Stimulated activated CD4-positive, alpha-beta T cell treated with anti-CD3 and anti-CD28 coated beads, Interleukin-12 subunit alpha, Interleukin-12 subunit beta, amount 100 ng/mL, for 4 hours (primary cell): ENCODE measurements around the gene LILRA5.
"Not testable (repeated sequence)": the region's sequence is repeated elsewhere in the genome, so short reads cannot be mapped to it uniquely, and the experiment has no call there.

Source experiments
- DNase-seq: peaks from one replicate; pipeline ENCODE4 v3.0.0-alpha.2; 2020

The LILRA5 gene

DNA sequence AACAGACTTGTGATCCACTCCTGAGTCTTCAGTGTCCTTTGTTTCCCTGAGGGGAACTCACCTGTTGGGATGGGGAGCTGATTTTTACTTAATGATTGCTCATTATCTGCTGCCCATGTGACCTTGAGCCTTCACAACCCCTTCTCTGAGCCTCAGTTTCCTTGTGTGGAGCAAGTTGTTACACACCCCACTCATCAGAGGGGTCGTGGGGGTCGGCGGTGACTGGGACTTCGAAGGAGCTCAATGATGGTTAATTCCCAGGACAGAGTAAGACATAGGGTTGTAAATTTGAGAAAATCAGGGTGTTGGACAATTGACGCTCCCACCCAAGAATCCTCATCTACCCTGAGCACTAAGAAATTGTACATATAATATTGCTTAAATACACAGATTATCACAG lies 13.5 kb downstream of the LILRA5 start:
- DNase-seq: no peak

DNA sequence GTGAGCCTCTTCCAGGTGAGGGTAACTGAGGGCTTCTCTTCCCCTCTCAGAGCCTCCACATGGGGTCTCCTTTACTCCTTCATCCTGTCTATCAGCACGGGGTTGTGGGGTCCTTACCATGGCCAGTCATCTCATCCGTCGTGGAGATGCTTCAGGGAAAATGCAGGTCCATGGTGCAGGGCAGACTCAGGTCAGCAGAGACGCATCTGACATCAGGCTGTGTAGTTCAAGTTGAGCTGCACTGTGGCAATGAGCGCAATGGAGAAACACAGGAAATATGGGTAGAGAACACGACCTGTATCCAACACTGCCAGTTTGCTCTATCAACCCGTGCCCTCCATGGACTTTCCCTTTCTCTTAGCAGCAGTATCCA lies 13.9 kb downstream of the LILRA5 start:
- DNase-seq: no peak

DNA sequence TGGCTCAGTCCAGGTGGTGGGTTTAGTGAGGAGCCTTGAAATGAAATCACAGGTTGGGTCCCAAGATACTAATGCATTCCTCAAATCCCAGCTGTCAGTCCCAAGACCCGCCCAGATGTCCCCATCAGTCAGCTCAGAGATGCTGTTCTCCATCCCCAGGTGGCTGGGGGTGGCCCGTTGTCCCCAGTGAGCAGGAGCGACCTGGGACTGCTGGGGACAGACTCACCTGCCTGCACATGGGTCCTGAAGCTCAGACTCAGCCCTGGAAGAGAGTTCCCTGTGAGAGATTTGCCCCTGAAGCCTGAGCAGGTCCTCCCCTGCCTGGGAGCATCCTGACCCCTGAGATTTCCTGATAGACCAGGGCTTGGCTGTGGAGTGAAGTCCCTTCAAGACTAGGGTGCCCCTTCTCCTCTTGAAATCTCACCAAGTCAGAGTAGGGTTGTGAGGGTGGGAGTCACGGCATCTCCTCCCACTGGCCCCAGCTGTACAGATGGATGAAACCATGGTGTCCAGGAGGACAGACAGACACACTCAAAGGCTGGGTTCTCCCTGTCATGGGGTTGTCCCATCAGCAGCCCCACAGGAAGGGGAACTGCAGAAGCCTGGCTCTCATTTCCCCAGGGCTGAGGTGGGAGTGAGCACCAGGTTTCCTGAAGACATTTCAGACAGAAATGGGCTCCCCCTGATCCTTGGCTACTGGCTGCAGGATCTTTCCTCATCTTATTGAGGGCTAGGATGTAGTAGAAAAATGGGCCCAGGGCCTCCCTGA lies 14.4 kb downstream of the LILRA5 start:
- no peak for DNase-seq

DNA sequence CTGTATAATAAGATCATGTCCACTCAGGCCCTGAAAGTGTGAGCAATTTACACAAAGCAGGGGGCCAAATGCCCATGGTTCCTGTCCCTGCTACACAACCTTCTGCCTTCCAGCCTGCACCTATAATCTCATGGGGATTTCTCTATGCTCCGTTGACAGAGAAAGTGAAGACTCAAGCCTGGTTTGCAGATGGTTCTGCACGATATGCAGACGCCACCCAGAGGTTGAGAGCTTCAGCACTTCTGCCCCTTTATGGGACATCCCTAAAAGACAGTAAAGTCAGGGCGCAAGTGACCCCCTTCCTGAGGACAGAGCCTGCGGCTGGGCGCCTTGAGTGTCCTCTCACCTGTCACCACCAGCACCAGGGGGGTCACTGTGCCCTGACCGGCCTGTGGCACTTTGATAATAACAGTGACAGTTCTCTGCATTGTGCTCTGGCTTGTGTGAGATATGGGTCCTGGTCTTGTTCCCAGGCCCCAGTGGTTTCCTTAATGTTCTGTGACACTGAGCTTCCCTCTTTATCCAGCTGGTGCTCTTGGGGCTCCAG lies 15.1 kb downstream of the LILRA5 start:
- DNase-seq: no peak

DNA sequence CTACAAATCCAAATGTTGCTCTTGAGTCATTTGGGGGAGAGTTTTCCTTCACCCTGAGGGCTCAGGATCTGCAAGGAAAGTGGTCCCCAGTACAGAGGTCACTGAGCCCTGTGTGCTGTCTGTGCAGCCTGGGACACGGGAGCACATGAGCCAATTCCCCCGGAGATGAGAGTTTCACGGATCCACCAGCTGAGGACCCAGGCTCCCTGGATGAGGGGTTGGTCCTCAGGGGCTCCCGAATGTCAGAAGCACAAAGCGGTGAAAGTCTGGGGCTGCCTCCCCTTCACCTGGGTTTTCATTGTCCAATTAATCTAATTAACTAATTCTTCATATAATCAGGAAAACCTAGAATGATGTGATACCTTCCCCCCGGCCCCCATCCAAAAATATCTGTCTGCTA lies 18.4 kb downstream of the LILRA5 start:
- DNase-seq: no peak

DNA sequence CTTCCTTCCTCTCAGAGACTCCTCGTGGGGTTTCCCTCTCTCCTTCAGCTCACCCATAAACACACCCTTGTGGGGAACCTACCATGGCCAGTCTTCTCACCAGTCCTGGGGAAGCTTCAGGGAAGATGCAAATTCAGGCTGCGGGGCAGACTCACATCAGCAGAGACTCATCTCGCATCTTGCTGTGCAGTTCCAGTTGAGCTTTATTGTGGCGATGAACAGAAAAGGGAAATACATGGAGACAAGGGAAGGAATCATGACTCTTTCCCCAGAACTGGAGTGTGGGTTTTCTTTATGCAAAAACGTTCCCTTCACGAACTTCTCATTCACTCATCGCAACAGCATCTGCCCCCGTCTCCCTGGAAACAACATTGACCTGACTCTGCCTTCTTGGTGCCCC lies 23.8 kb downstream of the LILRA5 start:
- not testable (repeated sequence) for DNase-seq

DNA sequence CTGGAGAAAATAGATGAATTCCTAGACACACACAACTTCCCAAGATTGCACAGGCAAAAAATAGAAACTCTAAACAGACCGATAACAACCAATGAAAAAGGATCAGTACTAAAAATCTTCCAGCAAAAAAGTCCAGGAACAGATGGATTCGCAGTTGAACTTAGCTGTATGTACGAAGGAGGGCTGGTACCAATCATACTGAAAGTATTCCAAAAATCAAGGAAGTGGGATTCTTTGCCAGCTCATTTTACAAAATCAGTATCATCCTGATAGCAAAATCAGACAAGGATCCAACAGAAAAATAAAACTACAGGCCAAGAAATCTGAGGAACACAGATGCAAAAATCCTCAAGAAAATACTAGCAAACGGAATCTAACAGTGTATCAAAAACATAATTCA lies 25.5 kb downstream of the LILRA5 start:
- DNase-seq: no peak

DNA sequence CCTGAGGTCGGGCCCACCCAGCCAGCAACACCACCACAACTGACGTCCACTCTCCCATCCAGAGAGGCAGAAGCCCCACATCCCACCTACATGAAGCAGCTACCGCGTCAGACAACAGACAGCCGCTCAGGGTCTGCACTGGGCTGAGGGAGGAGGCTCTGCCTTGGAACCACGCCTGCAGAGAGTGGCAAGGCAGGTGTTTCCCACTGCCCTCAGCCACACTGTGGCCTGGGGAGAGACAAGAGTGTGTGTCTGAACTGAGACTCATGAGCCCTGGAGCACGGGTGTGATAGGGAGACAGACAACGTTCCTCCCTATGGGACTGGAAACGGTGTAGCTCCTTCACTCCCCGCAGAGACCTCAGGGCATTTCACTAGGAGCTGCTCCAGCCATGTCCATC lies 26.7 kb downstream of the LILRA5 start:
- not testable (repeated sequence) for DNase-seq

DNA sequence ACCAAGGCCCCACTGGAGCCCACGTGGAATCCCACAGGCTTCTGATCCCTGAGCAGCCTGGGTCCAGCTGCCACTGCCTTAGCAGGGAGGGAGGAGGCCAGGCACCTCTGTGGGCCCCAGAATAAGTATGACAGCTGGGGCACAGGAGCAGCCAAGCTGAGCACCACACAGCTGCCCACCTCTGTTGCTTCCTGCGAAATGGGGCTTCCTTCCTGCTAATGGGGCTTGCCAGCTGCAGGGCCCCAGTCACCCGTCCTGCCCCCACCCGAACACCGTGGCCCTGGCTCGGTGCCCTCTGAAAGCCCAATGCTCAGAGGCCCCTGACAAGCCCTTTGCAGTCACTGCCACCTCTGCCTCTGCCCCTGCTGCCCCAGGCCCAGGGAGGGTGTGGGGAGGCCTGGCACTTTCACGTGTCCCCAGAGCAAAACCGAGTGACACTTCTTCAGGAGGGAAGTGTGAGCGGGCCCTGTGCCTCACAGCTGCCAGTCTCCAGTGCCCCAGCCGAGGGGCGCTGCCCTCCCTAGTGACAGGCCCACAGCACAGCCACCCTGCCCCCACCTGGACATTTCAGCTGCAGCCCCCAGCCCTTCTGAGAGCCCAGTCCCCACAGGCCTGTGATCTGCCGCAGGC lies 27.4 kb downstream of the LILRA5 start:
- DNase-seq: not testable (repeated sequence)

DNA sequence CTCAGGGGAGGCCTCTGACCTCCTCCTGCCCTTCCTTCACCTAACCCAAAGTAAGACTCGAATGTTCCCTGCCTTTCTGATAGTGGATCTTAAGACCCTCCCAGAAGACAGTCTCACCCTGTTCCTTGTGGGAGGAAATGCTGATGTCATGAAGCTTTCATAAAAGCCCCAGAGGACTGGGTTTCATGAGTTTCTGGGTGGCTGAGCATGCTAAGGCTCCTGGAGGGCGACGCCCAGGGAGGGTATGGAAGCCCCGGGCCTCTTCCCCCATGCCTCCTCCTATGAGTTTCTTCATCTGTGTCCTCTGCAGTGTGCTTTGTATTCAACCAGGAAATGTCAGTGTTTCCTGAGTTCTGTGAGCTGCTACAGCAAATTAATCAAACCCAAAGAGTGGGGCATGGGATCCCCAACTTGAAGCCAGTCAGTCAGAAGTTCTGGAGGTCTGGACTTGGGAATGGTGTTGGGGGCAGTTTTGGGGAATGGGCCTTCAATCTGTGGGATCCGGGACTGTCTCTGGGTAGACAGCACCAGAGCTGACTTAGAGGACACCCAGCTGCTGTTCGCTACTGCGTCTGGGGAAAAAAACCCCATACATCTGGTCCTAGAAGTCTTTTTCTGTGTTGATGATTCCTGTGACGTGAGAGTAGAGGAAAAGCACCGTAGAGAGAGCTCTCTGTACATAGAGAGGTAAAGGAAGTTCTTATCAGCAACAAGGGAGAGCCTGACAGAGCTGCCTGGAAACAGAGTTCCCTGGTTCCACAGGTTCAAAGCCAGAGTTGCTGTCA lies 30.1 kb downstream of the LILRA5 start:
- no peak for DNase-seq

DNA sequence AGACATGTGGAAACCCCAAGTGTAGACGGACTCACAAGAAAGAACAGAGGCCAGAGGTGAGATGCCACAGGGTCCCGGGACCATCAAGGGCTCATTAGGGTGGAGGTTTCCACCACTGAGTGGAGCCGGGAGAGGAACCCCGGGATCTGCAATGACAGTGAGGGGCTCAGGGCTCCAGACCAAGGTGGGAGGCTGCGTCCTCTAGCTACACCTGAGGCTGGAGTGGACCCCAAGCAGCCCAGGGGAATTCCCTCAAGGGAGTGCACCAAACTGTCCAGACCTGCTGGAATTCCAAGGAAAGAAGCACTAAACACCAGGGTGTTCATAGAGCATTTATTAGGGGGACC lies 31.3 kb downstream of the LILRA5 start:
- DNase-seq: not testable (repeated sequence)

DNA sequence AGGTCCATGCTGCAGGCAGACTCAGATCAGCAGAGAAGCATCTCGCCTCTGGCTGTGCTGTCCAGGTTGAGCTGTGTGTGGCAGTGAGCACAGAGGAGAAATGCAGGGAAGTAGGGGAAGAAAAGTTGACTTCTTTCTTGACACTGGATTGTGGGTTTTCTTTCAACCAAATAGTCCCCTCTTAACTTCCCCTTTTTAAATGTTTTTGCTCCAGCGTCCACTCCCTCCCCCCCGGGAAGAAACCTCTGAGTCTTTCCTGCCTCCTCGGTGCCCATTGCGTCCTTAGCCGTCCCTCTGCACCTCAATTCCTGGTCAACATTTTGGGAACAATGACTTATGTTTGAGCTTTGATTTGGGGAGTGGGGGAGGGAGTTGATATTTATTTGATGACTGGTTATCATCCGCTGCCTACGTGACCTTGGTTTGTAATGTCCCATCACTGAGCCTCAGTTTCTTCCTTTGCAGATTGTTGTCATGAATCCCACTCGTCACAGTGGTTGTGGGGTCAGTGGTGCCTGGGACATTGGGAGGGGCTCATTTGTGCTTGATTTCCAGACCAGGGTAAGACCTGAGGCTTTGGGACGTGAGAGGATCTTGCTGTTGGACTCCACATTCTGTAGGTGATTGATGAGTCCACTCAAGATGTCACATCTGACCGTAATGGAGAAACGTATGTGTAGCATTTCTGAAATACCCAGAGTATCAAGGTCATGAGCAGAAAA lies 31.8 kb downstream of the LILRA5 start, which contains the start of gene LILRB2:
Gene LILRB2, minus strand, starts transcription at position 104 of the 722 bp plus-strand sequence. CDS start 614 bp downstream, outside the sequence.
- no peak for DNase-seq

DNA sequence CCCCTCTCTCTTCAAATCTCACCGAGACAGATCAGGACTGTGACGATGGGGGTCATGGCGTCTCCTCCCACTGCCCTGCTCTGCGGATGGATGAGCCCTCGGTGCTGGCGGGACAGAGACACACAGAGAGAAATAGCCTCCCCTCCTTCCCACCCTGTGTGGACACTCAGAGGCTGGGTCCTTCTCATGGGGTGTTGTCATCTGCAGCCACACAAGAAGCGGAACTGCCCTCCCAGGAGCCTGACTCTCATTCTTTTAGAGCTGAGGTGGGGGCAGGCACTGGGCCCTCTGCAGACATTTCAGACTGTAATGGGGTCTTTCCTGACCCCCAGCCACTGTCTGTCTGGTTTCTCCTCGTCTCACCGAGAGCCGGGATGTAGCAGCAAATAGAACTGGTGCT lies 32.5 kb downstream of the LILRA5 start:
- not testable (repeated sequence) for DNase-seq

DNA sequence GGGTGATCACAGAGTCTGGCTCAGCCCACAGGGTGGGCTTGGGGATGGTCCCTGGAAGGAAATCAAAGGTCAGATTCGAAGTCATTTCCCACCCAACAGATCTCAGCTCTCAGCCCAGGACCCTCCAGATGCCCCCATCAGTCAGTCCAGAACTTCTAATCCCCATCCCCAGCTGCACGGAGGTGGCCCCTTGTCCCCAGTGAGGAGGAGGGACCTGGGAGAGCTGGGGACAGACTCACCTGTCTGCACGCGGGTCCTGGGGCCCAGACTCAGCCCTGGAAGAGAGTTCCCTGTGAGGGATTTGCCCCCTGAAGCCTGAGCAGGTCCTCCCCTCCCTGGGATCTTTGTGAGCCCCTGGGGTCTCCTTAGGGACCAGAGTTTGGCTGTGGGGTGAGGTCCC lies 32.9 kb downstream of the LILRA5 start:
- not testable (repeated sequence) for DNase-seq

DNA sequence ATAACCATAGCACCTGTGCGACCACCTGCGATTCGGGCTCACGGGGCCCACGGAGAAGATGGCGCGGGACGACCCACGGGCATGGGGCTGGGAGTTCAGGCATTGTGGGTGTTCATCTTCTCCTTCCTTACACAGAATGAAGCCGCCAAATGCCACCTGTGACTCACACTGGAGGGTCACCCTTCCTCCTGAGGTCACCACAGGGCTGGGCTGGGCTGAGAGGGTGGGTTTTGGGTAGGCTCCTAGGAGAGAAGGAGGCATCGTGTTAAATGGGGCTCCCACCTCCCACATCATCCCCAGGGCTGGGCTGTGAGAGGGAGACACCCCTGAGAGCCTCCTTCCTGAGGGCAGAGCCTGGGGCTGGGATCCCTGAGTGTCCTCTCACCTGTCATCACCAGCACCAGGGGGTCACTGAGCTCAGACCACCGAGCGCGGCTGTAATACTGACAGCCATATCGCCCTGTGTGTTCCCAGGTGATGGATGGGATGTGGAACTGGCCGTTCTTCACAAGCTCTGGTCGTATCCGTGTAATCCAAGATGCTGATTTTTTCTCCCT lies 33.5 kb downstream of the LILRA5 start:
- no peak for DNase-seq

DNA sequence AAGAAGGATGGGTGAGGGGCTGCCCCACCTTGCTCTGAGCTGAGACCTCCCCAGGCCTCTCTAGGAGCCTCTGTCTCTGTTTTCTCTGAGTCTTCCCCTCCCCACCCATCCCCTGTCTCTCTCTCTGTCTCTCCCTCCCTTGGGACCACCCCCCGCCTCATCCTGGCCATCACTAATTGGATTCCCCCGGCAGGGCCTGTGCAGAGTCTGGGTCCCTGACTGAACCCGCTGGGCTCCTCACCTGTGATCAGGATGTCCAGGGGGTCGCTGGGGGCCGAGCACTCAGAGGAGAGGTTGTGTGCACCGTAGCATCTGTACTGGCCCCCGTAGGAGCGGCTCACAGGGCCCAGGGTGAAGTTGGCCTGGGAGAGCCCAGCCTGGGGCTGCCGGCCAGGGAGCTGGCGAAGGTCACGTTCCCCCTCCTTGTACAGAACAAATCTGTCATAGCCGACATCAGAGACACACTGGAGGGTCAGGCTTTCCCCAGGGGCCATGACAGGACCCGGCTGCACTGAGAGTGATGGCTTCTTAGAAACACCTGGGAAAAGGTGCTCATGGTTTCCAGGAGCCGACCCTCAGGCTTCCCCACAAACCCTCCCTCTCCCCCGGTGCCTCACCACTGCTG lies 34.3 kb downstream of the LILRA5 start:
- not testable (repeated sequence) for DNase-seq

DNA sequence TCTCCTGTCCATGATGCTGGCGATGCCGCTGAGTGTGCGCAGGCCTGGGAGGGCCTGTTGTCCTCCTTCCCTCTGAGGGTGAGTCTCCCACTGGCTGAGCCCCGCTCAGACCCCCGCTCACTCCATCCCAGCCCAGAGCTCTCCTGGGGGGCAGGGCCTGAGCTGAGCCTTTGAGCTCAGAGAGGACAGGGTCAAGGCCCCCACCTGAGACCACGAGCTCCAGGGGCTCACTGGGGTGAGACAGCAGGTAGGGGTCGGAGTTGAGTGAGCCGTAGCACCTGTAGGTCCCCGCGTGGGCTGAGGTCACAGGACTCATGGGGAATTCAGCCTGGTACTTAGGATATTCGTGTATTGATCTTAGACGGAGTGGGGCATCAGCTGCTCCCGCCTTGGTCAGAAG lies 34.9 kb downstream of the LILRA5 start:
- not testable (repeated sequence) for DNase-seq

DNA sequence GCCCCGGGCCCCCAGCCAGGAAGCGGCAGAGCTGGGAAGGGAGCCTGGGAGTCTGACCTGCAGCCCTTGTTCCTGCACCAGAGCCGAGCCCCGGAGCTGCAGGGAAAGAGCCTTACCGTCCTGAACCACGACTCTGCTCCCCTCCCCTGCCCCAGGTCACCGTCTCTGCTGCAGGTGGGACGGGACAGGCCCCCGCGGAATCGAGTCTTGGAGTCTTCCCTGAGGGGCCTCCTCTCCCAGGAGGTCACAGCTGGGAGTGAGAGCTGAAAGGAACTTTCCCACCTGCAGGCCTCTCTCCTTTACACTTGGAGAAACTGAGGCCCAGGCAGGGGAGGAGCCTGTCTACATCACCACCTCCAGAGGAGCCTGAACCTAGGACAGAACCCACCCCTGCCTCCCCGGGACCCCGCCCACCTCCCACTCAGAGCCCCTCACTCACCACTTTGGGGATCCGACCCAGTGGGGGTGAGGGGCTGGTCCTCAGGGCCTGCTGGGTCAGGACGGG lies 35.8 kb downstream of the LILRA5 start:
- not testable (repeated sequence) for DNase-seq

DNA sequence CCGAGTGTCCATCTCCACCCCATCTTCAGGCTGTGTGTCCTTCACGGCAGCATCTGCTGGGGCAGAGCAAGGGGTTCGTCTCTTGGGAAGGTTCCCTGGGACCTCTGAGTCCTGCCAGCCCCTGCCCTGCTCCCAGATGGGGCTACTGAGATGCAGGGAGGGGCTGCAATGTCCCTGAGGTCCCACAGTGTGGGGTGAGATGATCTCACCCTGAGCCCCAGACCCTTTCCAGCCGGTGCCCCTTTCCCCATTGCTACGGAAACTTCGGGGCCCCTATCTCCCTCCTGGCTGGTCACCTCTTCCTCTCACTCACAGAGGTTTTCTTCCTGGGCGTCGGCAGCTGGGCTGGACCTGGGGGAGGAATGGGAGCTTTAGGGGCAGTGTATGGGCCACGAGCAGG lies 37.0 kb downstream of the LILRA5 start:
- no peak for DNase-seq

DNA sequence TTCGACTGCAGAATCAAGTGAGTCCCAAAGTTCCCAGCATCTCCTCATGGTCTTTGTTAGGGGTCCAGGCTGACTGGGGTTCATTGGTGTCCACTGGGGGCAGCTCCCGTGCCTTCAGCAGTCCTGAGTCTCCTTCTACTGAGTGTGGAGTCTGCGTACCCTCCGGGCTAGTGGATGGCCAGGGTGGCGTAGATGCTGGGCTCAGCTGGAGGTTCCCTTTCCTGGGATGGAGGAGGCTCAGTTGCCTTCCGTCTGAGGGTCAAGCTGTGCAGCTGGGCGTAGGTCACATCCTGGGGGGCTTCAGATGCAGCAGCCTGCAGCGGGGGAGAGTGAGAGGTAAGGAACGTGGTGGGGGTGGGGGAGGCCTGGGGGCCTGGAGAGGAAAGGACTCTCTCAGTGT lies 38.5 kb downstream of the LILRA5 start:
- not testable (repeated sequence) for DNase-seq

DNA sequence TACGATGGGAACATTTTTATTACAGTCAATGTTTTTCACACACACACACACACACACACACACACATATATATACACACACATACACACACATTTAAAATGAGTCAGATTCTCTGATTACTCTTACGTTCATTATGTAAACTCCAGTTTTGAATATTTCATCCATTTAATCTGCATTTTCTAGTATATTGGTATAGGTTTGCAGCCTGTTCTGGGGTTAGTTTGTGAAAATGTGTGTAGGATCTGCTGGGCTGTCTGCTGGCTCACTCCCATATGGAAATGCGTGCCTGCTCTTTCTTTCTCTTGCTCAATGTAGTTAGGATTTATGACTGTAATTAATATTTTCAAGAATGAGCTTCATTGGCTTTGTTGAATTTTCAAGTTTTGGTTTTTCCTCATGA lies 39.1 kb downstream of the LILRA5 start:
- no peak for DNase-seq

DNA sequence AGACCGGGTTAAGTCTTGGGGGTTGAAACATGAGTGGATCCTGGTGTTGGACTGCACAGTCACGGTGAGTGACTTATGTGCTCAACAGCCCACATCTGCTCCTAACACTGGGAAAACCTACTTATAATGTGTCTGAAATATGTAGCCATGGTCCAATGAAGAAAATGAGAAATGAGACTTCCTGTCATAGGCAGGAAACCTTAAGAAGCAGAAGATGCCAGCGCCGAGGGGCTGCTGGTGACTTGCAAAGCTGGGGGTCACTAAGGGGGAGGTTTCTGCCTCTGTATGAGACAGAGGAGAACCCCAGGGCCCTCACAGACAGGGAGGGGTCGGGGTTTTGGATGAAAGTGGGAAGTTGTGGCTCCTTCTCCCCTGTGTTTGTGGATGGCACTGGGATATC lies 40.8 kb downstream of the LILRA5 start:
- not testable (repeated sequence) for DNase-seq
